HUES48 (cell line): ENCODE measurements around the gene TP53BP1.

Source experiments
- H3K27ac ChIP-seq: one replicate; pipeline ENCODE4 v1.7.0; 2013; ENCODE audit warnings: low read depth, low read length, inconsistent platforms
- H3K27me3 ChIP-seq: 2 replicates; pipeline ENCODE4 v1.6.1; 2013; ENCODE audit warnings: mild to moderate bottlenecking, low read length; ENCODE audit not compliant: control insufficient read depth, insufficient read depth
- H3K36me3 ChIP-seq: 2 replicates; pipeline ENCODE4 v1.6.1; 2013; ENCODE audit warnings: low read length; ENCODE audit not compliant: control insufficient read depth, insufficient read depth
- H3K4me1 ChIP-seq: 2 replicates; pipeline ENCODE4 v1.6.1; 2013; ENCODE audit warnings: mild to moderate bottlenecking, low read length; ENCODE audit not compliant: control insufficient read depth, insufficient read depth
- H3K4me3 ChIP-seq: 2 replicates; pipeline ENCODE4 v1.5.1; 2013; ENCODE audit warnings: mild to moderate bottlenecking, low read depth, low read length
- H3K9ac ChIP-seq: 2 replicates; pipeline ENCODE4 v1.6.1; 2013; ENCODE audit warnings: mild to moderate bottlenecking, low read depth, low read length, moderate library complexity
- H3K9me3 ChIP-seq: 2 replicates; pipeline ENCODE4 v1.6.1; 2013; ENCODE audit warnings: low read length; ENCODE audit not compliant: control insufficient read depth, insufficient read depth

Gene TP53BP1

GRCh38 chr15:43517354-43518196 lies 24.6 kb upstream of the TP53BP1 start, which contains the start of gene MAP1A:
Gene MAP1A, plus strand, starts transcription at chr15:43517608. Its CDS starts 3,866 bp downstream, at chr15:43521474.
- peaks cover 27% of the 10 kb centered on the region for H3K4me1 ChIP-seq
- no peaks in the 10 kb centered on the region for H3K9me3 ChIP-seq
- no peak within 1 kb of the TSS for H3K9ac ChIP-seq
- H3K27me3 ChIP-seq = peaks cover 36% of the 10 kb centered on the region
- H3K4me3 ChIP-seq = peak within 1 kb of the TSS; percentile 69
- no peaks in the 10 kb centered on the region for H3K36me3 ChIP-seq
- H3K27ac ChIP-seq = peak within 1 kb of the TSS; percentile 12

- Histone ChIP-seq H3K4me1 (peaks cover 27% of the 10 kb centered on the region), H3K36me3 (no peaks in the 10 kb centered on the region), H3K9ac (no peak overlapping the region), H3K9me3 (no peaks in the 10 kb centered on the region), H3K27me3 (peaks cover 43% of the 10 kb centered on the region), H3K4me3 (peak overlapping the region; percentile 54), H3K27ac (no peak overlapping the region)
Observed at GRCh38 chr15:43516801-43517353, 23.9 kb upstream of the TP53BP1 start.

GRCh38 chr15:43516185-43516584 lies 23.2 kb upstream of the TP53BP1 start:
- Histone ChIP-seq H3K27me3 (peaks cover 50% of the 10 kb centered on the region), H3K4me3 (peak overlapping the region; percentile 54; the same call in 1 of the 2 replicates), H3K27ac (no peak overlapping the region), H3K9me3 (no peaks in the 10 kb centered on the region), H3K4me1 (peaks cover 31% of the 10 kb centered on the region), H3K9ac (no peak overlapping the region), H3K36me3 (no peaks in the 10 kb centered on the region)

DNA sequence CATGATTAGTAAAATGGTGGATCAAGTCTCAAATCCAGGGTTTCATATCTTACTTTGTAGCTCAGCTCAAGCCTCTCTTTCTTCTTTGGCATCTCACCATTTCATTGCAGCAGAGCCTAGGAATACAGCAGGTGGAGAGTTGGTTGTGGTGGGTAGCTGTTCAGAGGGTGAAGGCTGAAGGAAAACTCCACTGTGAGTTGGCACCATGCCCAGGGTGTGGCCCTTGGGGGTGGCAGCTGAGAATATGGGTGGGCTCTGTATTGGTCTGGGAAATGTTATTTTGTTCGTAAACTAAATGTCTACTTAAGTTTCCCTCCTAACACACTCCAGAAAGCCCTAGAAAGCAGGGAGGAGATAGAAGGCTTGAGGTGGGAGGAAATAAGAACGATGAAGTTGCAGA lies 22.8 kb upstream of the TP53BP1 start:
- no peak overlapping the region for H3K27ac ChIP-seq
- H3K9ac ChIP-seq = no peak overlapping the region
- no peak overlapping the region for H3K4me3 ChIP-seq
- H3K27me3 ChIP-seq = peaks cover 51% of the 10 kb centered on the region
- H3K9me3 ChIP-seq = no peaks in the 10 kb centered on the region
- no peaks in the 10 kb centered on the region for H3K36me3 ChIP-seq
- H3K4me1 ChIP-seq = peaks cover 33% of the 10 kb centered on the region

DNA sequence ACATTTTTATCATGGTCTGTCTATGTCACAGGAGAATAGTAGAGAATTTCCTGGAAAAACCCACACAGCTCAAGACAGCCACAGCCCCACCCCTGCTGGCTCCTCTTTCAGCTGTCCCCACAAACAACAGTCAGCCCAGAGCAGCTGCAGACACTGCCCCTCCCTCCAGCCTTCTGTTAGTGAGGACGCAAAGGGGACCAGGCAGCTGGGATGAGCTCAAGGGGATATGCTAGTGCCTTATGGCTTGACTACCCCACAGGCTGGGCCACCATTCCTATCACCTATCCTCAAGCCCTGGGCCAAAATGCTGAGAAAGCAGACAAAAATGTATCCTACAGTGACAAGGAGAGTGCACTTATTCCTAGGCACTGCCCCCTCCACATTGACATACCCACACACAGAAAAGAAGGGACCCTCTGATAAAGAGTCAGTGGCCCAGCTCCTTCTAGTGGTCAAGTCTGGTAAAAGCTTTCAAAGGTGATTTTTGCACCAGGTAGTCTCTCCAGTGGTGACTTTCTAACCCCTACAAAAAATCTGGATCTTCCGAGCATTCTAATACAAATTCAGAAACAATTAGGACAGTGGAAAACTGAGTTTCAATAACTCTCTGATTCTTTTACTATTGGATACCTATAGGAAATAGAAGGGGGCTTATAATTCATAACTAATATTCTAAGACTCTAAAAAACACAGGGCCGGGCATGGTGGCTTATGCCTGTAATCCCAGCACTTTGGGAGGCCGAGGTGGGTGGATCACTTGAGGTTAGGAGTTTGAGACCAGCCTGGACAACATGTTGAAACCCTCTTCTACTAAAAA lies 21.5 kb upstream of the TP53BP1 start:
- H3K4me3 ChIP-seq = no peak overlapping the region
- no peaks in the 10 kb centered on the region for H3K36me3 ChIP-seq
- no peaks in the 10 kb centered on the region for H3K9me3 ChIP-seq
- peaks cover 42% of the 10 kb centered on the region for H3K27me3 ChIP-seq
- no peak overlapping the region for H3K9ac ChIP-seq
- no peak overlapping the region for H3K27ac ChIP-seq
- peaks cover 38% of the 10 kb centered on the region for H3K4me1 ChIP-seq

DNA sequence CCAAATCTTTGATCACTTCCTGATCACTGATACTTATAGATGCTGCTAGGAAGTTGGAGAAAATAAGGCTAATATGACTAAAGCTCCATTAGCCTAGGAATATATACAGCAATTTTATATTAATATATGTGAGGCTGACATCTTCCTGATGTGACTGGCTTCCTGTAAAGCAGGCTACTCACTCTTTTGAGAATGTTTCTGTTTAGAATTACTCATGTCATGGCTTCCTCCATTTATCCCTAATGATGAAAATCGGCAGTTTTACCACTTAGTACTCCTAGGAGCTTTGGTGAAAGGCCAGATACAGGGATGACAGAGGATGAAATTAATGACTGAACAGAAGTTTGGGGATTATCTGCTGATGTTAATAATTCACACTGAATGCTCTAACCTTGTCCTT lies 20.6 kb upstream of the TP53BP1 start:
- H3K9ac ChIP-seq = no peak overlapping the region

DNA sequence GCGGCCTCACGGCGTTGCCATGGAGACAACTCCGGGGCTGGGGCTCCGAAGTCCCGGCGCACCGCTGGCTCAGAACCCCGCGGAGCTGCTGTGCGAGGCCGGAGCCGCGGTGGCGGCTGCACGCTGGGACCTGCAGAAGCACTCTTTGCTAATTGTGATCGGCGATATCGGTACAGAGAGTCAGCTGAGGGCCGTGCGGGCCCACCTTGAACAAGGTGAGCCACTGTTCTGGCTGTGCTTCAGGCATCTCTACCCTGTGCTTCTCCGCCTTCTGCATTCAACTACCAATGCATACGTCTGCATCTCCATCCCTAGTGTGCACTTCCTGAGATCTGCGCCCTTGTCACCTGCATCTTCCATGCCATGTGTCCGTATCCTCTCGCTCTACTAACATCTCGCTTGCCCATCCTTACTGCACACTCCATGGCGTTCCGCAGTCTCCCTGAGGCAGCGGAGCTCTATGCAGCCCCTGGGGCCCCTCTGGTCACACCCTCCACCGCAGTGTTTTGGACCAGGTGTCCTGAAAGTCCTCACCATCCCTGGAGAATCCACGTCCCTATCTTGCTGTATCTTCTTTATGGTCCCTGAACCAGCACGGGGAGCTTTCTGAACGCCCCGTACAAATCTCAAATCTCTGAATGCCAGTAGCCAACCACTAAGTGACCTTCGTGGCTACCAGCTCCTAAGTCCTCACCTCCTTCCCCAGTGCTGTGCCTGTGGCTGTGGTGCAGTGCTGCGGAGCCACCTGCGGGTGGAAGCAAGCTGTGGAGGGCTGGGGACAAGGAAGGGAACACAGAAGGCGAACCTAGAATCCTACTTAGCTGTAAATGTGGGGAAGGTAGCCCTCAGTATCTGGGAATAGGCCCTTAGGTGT lies 18.3 kb upstream of the TP53BP1 start:
- Histone ChIP-seq H3K9me3 (no peaks in the 10 kb centered on the region), H3K9ac (no peak overlapping the region), H3K27ac (peak overlapping the region; percentile 6), H3K4me3 (peak overlapping the region; percentile 77), H3K36me3 (no peaks in the 10 kb centered on the region), H3K27me3 (peaks cover 19% of the 10 kb centered on the region), H3K4me1 (peaks cover 19% of the 10 kb centered on the region)

More for the DNA sequence above, 20.6 kb upstream of the TP53BP1 start:
- H3K27me3 ChIP-seq = peaks cover 33% of the 10 kb centered on the region
- H3K4me3 ChIP-seq = no peak overlapping the region
- H3K4me1 ChIP-seq = peaks cover 30% of the 10 kb centered on the region
- no peaks in the 10 kb centered on the region for H3K36me3 ChIP-seq
- no peaks in the 10 kb centered on the region for H3K9me3 ChIP-seq
- no peak overlapping the region for H3K27ac ChIP-seq

DNA sequence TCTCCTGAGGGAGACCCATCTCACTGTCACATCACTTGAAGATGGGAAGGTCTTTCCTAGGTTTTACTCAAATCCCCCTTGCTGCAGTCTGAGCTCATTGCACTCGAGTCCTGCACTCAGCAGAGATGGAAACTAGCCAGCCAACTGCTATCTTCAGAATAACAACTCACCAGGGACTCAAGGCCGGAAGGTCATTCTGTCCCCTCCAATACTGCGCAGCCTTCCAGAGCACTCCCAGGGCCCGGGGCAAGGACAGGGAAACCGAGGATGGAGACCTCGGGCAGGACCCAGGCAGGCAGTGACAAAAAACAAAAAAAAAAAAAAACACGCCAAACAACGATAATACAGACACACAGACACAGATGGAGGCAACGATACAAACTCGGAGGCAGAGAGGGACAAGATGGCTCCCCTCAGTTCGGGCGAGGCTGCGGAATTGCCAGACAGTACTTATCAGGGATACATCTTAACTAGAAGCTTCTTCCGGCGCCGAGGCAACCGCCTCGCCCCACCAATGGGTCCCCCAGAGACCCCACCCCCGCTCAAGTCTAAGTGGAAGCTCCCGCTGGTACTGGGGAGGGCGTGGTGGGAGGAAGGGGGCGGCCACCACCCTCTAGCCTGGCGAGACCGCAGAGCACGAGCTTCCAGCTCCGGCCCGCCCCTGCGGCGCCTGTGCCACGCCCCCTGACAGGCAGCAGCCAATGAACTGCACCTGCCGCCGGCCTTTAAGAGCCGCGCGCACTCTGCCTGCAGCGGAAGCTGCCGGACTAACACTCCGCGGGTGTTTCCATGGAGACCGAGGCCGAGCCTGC lies 17.4 kb upstream of the TP53BP1 start:
- Histone ChIP-seq H3K27me3 (peaks cover 19% of the 10 kb centered on the region), H3K4me1 (peaks cover 16% of the 10 kb centered on the region), H3K36me3 (no peaks in the 10 kb centered on the region), H3K9ac (peak overlapping the region; percentile 76), H3K9me3 (no peaks in the 10 kb centered on the region), H3K27ac (peak overlapping the region; percentile 94), H3K4me3 (peak overlapping the region; percentile 77)

GRCh38 chr15:43509660-43510199 lies 16.8 kb upstream of the TP53BP1 start:
- Histone ChIP-seq H3K9me3 (no peaks in the 10 kb centered on the region), H3K27ac (peak overlapping the region; percentile 94), H3K36me3 (no peaks in the 10 kb centered on the region), H3K9ac (no peak overlapping the region), H3K27me3 (peaks cover 19% of the 10 kb centered on the region), H3K4me1 (peaks cover 16% of the 10 kb centered on the region), H3K4me3 (peak overlapping the region; percentile 77)
